Fibroblast of lung (primary cell): ENCODE results near the gene MINK1. TPM values are rescaled to one million over a fixed set of nuclear protein-coding genes. Genes with fewer than 3 reads are reported as not detected.
"Not testable (repeated sequence)": the region's sequence is repeated elsewhere in the genome, so short reads cannot be mapped to it uniquely, and the experiment has no call there.

Source experiments
- DNase-seq, 2 donors: peaks; one replicate each; pipeline versions ENCODE4 v3.0.0 to v3.0.0-alpha.2; 2010; ENCODE audit warnings: low read depth in 2 of 2
- H2AFZ ChIP-seq: 2 replicates; pipeline ENCODE4 v1.5.1; 2012; ENCODE audit warnings: low read length, control low read depth, inconsistent platforms
- H3K27ac ChIP-seq: 2 replicates; pipeline ENCODE4 v1.5.1; 2011; ENCODE audit warnings: low read length, control low read depth; ENCODE audit not compliant: insufficient read depth
- H3K27me3 ChIP-seq: 2 replicates; pipeline ENCODE4 v1.5.1; 2011; ENCODE audit warnings: mild to moderate bottlenecking, low read length; ENCODE audit not compliant: control insufficient read depth, insufficient read depth
- H3K36me3 ChIP-seq: 2 replicates; pipeline ENCODE4 v1.5.1; 2011; ENCODE audit warnings: low read length; ENCODE audit not compliant: control insufficient read depth, insufficient read depth
- H3K4me1 ChIP-seq: 2 replicates; pipeline ENCODE4 v1.5.1; 2011; ENCODE audit warnings: low read length; ENCODE audit not compliant: control insufficient read depth, insufficient read depth; ENCODE audit errors: extremely low read depth
- H3K4me2 ChIP-seq: 2 replicates; pipeline ENCODE4 v1.5.1; 2011; ENCODE audit warnings: low read length, control low read depth; ENCODE audit not compliant: insufficient read depth; ENCODE audit errors: extremely low read depth
- H3K4me3 ChIP-seq, 4 experiments: fragments of 200-600 bp in 1 of 4; sonication (generic) in 1 of 4; replicated peaks in 1 of 4; 2 replicates each; pipeline ENCODE4 v1.5.1; 2011 to 2016; ENCODE audit warnings: low read length in 4 of 4, low read depth in 3 of 4, mild to moderate bottlenecking in 3 of 4, control low read depth in 2 of 4, inconsistent platforms in 1 of 4, mixed read lengths in 1 of 4; ENCODE audit not compliant: insufficient read depth in 1 of 4; ENCODE audit errors: control extremely low read depth in 1 of 4
- H3K79me2 ChIP-seq: 2 replicates; pipeline ENCODE4 v1.5.1; 2012; ENCODE audit warnings: mild to moderate bottlenecking, low read length, inconsistent platforms; ENCODE audit not compliant: control insufficient read depth, insufficient read depth
- H3K9ac ChIP-seq: 2 replicates; pipeline ENCODE4 v1.5.1; 2011; ENCODE audit warnings: mild to moderate bottlenecking, low read length, control low read depth; ENCODE audit not compliant: insufficient read depth
- H3K9me3 ChIP-seq: 2 replicates; pipeline ENCODE4 v1.5.1; 2012; ENCODE audit warnings: low read depth, low read length; ENCODE audit not compliant: control insufficient read depth, insufficient read depth
- H4K20me1 ChIP-seq: 2 replicates; pipeline ENCODE4 v1.5.1; 2011; ENCODE audit warnings: low read length; ENCODE audit not compliant: control insufficient read depth, insufficient read depth; ENCODE audit errors: extremely low read depth
- CTCF ChIP-seq, 2 donors: IDR thresholded peaks in 1 of 2; conservative IDR thresholded peaks in 1 of 2; 1 replicate in 1 of 2; 2 replicates in 1 of 2; pipeline ENCODE4 v1.5.1; 2011 to 2012; ENCODE audit warnings: low read length in 2 of 2, control low read depth in 1 of 2, inconsistent platforms in 1 of 2, low read depth in 1 of 2, mild to moderate bottlenecking in 1 of 2
- EZH2 ChIP-seq: IDR thresholded peaks from 2 replicates; pipeline ENCODE4 v1.5.1; 2012; ENCODE audit warnings: low read length, control low read depth, mild to moderate bottlenecking; ENCODE audit errors: missing control alignments
- polyA plus RNA-seq, 2 donors: library from polyadenylated mRNA; depleted of rRNA in 1 of 2; stranded (reverse) in 1 of 2; unstranded in 1 of 2; fragments of >200 nt; gene quantifications; 2 replicates each; pipeline ENCODE4 v1.2.1, GENCODE V29; 2011 to 2012; ENCODE audit warnings: missing spikeins in 1 of 2
- total RNA-seq: library from RNA; depleted of rRNA; stranded (reverse); fragments of >200 nt; gene quantifications from 2 replicates; pipeline ENCODE4 v1.2.1, GENCODE V29; 2014

The MINK1 gene
- total and polyA plus RNA-seq, 2 donors (not counting 1 experiment from before 2014, with no cell fraction given) = 27.2 to 28.6 TPM

GRCh38 chr17:4908711-4909496, 75.8 kb downstream of the MINK1 start:
- Histone ChIP-seq H3K4me3 (no peak overlapping the region), H3K9me3 (no peaks in the 10 kb centered on the region), H4K20me1 (no peaks in the 10 kb centered on the region), H2AFZ (peak overlapping the region; percentile 88), H3K79me2 (no peaks in the 10 kb centered on the region), H3K4me2 (peak overlapping the region; percentile 68), H3K9ac (peak overlapping the region; percentile 16), H3K27me3 (peaks cover 2% of the 10 kb centered on the region), H3K27ac (peak overlapping the region; percentile 62), H3K36me3 (no peaks in the 10 kb centered on the region), H3K4me1 (peaks cover 6% of the 10 kb centered on the region)
- TF ChIP-seq EZH2 = no peak
- TF ChIP-seq CTCF (conservative IDR thresholded peaks at IDR 0.05 in 1 of 2, IDR thresholded peaks at IDR 0.05 in 1 of 2; ENCODE audit: low read depth in 1 of 2, low read length in 2 of 2) = peak; percentile 84 to 89
- peak; percentile 83 to 96 for DNase-seq

GRCh38 chr17:4913994-4914393, 80.9 kb downstream of the MINK1 start:
- H2AFZ ChIP-seq = no peak overlapping the region
- H3K4me1 ChIP-seq = peaks cover under 1% of the 10 kb centered on the region
- TF ChIP-seq EZH2 = no peak
- TF ChIP-seq CTCF (conservative IDR thresholded peaks at IDR 0.05 in 1 of 2, IDR thresholded peaks at IDR 0.05 in 1 of 2; ENCODE audit: low read depth in 1 of 2, low read length in 2 of 2) = no peak
- H3K36me3 ChIP-seq = no peaks in the 10 kb centered on the region
- no peak overlapping the region for H3K4me2 ChIP-seq
- H4K20me1 ChIP-seq = no peaks in the 10 kb centered on the region
- H3K9ac ChIP-seq = no peak overlapping the region
- H3K9me3 ChIP-seq = no peaks in the 10 kb centered on the region
- no peak overlapping the region for H3K4me3 ChIP-seq
- no peaks in the 10 kb centered on the region for H3K27me3 ChIP-seq
- no peak overlapping the region for H3K27ac ChIP-seq
- DNase-seq = no peak
- H3K79me2 ChIP-seq = no peaks in the 10 kb centered on the region

- H2AFZ ChIP-seq, H3K4me3 ChIP-seq, H3K9ac ChIP-seq, DNase-seq, H4K20me1 ChIP-seq, H3K4me2 ChIP-seq, H3K9me3 ChIP-seq, H3K79me2 ChIP-seq, H3K36me3 ChIP-seq, H3K4me1 ChIP-seq, H3K27ac ChIP-seq, H3K27me3 ChIP-seq: not testable (repeated sequence)
Observed at GRCh38 chr17:4914551-4914950, 81.4 kb downstream of the MINK1 start.
